HL-60/S4 treated with retinoic acid at 250 ng/mL for 4 days and 3 days (cell line): Measurements from ENCODE around the gene TRPV4.

Experiments used
- in situ Hi-C: fragments of 300-500 bp; cut with MboI; formaldehyde crosslinking; loops from 2 replicates; pipeline ENCODE4 v1.7.0; 2022; ENCODE audit warnings: low sequenced_read_pairs

TRPV4 gene

GRCh38 chr12:109808876-109809646, 24.1 kb downstream of the TRPV4 start:
- in situ Hi-C loops, result no loop called here

DNA sequence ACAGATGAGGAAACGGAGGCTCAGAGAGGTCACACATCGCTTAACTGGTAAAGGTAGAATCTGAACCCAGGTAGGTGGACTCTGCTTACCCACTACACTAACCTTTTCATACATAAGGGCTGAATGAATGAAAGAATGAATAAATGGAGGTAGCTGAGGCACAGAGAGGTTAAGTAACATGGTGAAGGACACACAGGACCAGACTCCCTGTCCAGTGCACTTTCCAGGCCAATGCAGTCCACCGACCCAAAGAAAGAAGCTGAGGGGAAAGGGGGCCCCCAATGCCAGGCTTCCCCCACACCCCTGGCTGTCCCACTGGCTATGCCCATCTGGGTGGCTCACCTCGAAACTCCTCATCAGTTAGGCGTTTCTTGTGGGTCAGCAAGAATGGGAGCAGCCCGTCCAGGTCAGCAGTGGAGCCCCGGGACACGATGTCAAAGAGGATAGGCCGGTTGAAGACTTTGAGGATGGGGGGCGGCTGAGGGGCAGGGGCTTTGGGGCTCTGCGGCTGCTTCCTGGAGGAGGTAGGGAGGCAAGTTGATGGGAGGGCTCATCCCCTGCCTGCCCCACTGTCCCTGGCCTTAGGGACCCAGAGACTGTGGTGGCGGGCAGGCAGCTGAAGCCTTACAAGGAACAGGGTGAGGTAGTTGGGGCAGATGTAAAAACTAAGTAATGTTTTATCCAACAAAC, 25.1 kb downstream of the TRPV4 start:
- in situ Hi-C loops, result no loop called here

DNA sequence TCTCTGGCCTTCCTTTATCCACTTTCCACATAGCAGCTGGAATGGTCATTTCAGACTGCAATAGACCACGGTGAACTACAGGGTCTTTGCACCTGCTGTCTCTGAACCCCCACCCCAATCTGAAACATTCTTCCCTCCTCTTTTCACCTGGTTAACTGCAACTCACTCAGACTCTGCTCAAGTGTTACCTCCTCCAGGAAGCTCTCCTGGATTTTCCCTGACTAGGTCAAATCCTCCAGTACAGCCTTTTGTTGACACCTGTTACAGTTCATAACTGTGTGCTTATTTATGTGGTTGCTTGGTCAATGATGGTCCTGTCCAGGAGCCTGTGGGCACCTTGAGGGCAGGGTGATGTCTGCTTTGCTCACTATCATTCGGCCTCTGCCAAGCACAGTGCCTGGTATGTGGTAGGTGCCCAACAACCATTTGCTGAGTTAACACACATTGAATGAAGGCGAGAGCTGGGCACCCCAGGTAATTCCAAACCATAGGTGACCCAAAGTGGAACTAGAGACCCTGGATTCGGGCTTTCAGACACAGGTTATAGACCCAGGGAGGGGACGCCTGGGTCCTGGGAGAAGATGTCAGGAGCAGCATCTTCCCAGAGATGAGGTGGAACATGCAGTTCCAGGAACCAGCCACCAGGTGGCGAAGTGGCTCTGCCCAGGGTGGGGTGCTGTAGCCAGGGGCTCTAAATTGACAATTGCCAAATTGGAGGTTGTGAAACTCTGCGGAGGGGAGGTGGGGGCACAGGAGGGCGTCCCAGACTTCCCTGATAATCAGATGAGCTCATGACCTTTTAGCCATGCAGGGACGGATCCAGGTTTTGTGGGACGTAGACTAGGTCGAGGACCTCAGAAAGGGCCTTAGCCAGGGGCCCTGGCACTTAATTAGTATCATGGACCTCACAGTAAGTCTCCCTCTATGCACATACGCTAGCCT, 28.1 kb downstream of the TRPV4 start:
- in situ Hi-C loops, result no loop called here

DNA sequence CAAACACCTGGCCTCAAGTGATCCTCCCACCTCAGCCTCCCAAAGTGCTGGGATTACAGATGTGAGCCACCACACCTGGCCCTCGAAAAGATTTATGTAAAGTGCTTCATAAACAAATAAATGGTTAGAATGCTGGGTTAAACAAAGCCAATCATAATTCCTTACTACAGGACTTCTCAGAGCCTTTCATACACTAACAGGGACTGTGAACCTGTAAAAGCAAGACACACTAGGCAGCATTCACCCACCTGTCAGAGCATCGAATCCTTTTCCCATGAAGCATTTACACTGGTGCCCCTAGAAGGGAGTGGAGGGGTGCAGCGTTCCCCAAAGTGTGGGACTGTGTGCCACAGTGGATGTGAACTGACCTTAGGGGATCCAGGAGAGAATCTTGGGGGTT, 29.5 kb downstream of the TRPV4 start:
- in situ Hi-C loops, result no loop called here

DNA sequence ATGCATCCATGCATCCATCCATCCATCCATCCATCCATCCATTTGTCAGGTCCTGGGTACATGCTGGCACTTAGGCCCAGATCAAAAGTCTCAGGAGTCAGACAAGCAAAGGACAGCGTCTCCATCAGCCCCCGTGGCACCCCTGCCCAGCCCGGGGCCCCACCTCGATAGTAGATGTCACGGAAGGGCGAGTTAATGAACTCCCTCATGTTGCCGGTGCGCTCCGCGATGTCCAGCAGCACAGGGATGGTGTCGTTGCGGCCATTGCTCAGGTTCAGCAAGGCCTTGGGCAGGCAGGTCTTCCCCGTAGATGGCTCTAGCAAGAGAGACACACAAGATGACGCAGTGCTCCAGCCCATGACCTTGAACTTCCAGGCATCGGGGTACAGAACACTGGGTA, 30.4 kb downstream of the TRPV4 start:
- in situ Hi-C loops, result no loop called here

DNA sequence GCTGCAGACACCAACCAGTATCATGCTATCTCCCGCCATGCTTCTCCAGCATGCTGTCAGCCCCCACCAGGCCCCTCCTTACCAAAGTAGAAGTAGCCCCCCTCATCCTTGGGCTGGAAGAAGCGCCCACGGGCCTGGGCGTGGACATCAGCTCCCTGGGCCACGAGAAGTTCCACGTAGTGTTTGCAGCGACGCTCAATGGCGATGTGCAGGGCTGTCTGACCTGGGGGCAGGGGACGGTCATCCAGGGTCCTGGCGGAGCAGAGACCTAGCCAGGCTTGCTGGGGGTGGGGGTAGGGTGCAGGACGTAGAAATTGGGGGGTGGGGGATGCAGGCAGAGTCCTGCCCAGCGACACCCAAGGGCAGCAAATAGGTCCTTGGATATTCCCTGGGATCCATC, 32.7 kb downstream of the TRPV4 start:
- in situ Hi-C loops, result no loop called here

DNA sequence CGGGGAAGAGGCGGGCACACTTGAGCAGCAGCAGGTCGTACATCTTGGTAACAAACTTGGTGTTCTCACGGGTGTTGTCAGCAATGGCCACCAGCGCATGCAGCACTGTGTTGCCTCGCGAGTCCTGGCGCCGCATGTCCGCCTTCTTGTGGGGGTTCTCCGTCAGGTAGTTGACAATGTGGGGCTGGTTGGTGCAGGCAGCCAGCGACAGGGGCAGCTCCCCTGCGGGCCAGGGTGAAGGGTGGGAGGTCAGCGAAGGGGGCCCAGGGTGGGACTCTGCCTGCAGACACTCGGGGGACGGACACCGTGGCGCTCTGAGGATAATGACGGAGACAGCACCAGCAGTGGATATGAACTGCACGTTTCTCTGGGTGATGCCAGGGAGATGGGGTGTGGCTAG, 34.5 kb downstream of the TRPV4 start:
- in situ Hi-C loops, result no loop called here

GRCh38 chr12:109797905-109798669, 35.1 kb downstream of the TRPV4 start:
- in situ Hi-C loops, result no loop called here

DNA sequence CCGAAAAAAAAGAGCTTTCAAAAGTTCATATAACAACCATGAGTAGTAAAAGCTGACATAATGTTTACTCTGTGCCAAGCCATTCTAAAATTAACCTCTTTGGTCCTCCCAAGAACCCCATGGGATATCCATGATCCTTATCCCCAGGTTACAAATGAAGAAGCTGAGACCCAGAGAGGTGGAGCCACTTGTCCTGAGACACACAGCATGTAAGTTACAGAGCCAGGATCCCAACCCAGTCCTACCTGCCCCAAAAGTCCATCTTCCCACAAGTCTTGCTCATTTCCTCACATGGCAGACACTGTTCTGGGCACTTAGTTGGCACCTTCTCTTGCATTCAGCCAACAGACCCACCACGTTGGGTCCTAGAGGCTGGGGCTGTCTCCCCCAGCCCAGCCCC, 37.1 kb downstream of the TRPV4 start:
- in situ Hi-C loops, result no loop called here

DNA sequence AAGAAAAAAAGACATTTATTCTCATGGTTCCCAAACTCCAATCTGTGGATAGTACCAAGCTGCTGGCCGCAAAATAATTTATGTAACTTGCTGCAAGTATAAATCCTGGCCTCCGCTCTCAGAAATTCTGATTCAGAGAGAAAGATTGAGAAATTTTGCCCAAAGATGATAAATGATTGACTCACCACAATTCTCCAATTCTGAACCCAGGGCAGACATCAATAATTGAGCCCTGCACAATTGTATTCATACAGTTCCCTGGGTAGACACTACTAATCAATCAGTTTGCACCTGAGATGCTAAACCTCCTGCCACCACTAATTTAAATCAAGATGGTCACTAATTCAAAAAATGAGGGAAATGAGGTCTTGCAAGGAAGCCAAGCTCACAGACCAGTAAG, 38.2 kb downstream of the TRPV4 start:
- in situ Hi-C loops, result no loop called here

DNA sequence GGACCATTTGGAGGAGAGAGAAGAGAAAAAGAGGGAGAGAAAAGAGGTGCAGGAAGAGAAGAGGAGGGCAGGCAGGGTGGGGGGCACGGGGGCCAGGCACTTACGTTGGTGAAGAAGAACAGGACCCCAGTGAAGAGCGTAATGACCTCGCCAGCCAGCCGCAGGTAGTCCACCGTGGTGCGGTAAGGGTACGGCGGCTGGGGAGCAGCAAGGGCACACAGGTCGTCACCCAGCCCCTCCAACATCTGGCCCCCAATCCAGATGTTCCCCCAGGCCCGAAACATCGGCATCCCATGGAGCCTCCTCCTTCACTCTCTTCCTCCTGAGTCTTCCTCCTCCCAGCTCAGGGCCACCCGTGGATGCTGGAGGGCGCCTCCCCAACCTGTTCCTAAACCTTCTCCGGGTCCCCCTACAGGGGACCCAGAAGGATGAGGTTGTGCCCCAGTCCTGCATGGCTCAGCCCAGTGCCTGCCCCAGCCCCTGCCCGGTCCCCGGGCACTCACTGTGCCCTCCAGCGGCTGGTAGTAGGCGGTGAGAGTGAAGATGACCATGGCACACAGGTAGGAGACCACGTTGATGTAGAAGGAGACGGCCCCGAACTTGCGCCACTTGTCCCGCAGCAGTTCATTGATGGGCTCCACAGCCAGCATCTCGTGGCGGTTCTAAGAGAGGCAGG, 39.2 kb downstream of the TRPV4 start:
- in situ Hi-C loops, result no loop called here

DNA sequence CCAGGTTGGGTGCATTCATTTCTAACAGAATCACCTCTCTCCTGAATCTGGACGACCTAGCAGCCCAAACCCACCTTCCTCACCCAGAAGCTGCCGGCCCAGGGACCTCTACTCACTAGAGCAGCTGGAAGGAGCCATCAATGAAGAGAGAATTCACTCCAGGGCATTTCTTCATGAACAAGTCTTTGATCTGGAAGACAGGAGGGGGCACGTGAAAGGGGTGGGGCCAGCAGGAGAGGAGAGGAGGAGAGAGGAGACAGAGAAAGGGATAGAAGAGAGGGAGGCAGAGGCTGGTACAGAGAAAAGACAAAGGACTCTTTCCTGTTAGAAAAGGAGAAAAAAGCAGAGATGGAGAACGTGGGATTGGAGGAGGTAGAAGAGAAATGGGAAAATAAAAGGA, 39.8 kb downstream of the TRPV4 start:
- in situ Hi-C loops, result no loop called here

DNA sequence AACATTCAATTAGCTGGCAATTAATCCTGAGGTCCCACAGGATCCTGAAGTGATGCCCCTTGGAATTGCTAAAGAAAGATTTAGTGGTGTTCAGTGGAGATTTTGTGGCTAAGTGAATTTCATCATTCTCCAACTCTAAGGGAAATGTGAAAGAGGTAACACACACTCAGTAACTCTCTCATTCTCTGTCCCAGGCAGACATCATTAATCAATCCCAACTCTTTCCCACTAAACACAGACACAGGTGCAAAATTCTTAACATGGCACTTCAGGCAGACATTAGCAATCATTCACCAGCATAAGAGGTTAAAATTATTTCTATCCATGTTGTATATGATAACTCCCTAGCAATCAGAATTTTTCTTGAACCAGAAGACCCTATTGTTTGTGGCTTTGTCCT, 40.2 kb downstream of the TRPV4 start:
- in situ Hi-C loops, result no loop called here

DNA sequence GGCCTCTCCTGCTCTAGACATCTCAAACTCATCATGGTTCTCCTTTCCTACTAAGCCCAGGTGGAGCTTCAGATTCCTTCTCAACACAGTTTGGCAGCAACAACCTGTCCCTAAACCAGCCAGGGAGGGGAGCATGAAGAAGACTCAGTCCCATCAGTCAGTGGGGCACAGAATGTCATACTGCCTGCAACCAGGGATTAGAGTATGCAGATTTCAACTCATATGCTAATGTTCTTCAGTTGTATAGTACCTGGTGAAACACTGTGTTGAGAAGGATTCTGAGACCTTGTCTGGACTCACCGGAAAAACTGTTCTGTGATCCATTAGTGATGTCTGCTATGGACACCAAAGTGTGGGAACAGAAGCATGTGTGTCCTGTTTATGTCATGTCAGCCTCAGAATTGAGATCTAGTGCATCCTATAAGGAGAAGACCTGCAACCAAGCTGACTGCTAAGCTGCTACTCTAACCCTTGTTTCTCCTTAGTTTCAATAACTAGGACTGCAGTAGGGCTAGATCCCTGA, 43.6 kb downstream of the TRPV4 start:
- in situ Hi-C loops, result no loop called here

DNA sequence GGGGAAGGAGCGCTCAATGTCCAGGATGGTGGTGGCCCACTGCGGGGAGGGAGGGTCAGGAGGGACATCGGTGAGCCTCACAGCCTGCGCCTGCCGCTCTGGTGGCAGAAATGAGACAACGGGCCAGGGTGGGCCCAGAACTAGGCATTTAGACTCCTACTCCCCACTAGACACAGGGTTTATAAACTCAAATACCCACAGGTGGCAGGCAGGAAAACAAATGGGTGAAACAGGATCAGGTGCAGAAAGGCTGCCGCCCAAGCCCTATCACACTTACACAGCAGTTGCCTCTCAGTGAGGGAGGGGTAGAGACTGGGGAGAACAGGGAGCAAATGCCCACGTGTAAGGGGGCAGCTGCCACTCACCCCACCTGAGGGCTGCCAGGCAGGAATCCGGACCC, 46.4 kb downstream of the TRPV4 start:
- in situ Hi-C loops, result no loop called here

DNA sequence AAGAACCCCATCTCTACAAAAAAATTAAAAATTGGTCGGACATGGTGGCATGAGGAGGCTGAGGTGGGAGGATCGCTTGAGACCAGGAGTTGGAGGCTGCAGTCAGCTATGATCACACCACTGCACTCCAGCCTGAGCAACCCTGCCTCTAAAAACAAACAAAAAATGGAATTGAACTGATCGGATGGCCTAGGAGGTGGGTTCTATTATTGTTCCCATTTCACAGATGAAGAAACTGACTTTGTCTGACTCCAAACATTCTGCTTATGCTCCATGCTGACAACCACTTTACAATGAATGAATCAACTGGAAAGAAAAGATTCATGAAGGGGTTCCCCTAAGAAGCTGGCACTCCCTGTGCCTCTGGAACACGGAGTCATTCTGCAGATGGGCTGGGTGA, 47.3 kb downstream of the TRPV4 start:
- in situ Hi-C loops, result no loop called here

- in situ Hi-C loops, result no loop called here
Observed at GRCh38 chr12:109783965-109784244, 49.3 kb downstream of the TRPV4 start.

GRCh38 chr12:109783135-109783964, 49.8 kb downstream of the TRPV4 start:
- in situ Hi-C loops, result no loop called here

- in situ Hi-C loops, result no loop called here
Observed at GRCh38 chr12:109782326-109782703, 50.9 kb downstream of the TRPV4 start.
